GM21737 (cell line): ENCODE measurements around the gene IQSEC3.
"Not testable (repeated sequence)": the region's sequence is repeated elsewhere in the genome, so short reads cannot be mapped to it uniquely, and the experiment has no call there.

ENCODE experiments used
- ATAC-seq: cut with Tn5 transposase; IDR thresholded peaks from one replicate; pipeline ENCODE4 v1.9.1; 2021; ENCODE audit warnings: mild to moderate bottlenecking, moderate library complexity; ENCODE audit not compliant: unreplicated experiment

The IQSEC3 gene

GRCh38 chr12:212715-213526 is 146.4 kb downstream of the IQSEC3 start:
- no peak for ATAC-seq

DNA sequence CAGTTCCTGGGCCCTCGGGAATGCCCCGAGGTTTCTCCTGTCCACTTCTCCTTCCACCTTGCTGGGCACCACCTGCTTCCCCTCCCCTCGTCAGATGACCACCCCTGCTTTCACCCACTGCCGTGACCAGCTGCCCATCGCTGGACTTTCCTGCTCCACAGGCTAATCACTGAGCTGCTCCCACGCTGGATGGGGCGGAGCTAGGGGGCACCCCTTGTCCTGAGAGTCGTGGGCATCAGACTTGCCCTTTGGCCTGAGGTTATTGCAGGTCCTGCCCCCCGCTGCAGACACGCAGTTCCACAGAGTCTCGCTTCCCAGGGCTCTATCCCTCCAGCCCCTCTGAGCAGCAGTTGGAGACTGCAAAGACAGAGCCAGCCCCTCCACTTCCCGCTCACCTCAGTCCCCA is 147.0 kb downstream of the IQSEC3 start:
- ATAC-seq = no peak

DNA sequence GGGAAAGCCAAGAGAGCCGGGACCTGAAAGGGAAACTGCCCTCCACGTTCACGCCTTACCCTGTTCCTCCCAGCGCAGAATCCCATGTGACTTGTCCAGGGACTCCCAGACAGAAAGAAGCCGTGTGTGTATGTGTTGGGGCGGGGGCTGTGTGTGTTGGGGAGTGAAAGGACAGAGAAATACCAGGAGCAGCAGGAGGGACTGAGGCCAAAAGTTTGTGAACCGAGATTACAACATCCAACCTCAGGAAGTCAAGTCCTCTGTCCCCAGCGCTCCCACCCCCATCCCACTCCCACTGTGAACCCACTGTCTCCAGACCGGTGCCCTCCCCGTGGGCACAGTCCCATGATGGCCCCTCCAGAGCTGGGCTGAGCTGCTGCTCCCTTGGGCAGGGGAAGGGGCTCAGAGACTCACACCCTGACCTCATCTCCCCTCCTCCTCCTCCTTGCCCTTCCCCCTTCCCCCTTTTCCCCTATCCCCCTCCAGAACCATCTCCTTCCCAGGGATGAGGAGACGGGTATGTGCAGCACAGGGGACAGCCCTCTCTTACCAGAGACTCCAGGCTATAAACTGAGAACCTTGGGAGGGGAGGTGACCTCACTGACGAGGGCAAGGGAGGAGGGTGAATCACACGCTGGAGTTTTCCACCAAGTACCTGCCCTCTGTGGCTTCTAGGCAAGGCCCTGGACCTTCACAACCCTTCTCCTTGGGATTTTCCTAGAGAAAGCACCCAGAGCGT is 147.6 kb downstream of the IQSEC3 start, which contains the start of gene SLC6A12:
SLC6A12 (minus strand) TSS at position 155 of the 739 bp plus-strand sequence. CDS start 4,171 bp downstream, outside the sequence.
- ATAC-seq = no peak

DNA sequence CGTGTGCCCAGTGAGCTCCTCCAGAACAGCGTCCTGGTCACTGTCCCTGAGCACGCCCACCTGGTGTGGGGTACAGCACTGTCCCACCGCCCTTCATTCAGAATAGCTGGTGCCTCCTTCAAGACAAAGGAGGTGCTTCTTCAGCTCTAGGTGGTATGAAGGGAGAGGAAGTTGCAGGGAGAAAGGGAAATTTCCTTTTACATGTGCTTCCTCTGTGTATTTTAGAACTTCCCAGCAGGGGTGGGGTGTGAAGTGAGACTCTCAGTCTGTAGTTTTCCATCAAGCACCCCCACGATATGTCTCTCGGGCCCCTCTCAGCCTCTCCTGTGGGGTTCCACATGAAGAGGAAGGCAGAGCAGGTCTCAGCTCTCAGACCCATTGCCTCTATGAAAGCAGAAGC is 148.5 kb downstream of the IQSEC3 start:
- ATAC-seq = no peak

DNA sequence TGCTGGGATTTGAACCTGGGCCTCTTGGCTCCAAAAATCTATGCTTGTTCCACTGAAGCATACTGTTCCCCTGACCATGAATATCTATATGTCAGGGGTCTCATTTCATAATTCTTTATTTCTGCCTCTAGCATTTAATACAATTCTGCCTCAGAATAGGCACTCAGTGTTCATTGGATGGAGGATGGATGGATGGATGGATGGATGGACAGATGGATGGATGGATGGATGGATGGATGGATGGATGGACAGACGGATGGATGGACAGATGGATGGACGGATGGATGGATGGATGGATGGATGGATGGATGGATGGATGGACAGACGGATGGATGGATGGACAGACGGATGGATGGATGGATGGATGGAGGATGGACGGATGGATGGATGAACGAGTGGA is 150.5 kb downstream of the IQSEC3 start:
- not testable (repeated sequence) for ATAC-seq

DNA sequence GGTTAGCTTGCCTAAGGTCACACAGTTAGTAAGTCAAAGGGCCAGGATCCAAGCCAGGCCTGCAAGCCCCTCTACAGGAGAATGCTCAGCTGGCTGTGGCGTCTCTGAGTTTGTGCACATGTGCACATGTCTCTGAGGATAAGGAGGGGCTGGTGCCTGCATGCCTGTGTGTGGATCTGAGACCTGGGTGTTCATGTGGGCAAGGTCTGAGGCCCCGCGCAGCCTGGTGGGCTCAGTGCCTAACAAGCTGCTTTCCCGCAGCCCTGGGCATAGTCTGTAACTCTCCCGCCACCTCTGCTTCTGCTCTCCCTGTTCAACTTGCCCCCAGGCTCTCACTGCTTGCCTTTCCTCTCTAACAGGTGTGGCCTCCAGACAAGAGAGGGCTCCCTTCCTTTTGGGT is 151.7 kb downstream of the IQSEC3 start:
- no peak for ATAC-seq

DNA sequence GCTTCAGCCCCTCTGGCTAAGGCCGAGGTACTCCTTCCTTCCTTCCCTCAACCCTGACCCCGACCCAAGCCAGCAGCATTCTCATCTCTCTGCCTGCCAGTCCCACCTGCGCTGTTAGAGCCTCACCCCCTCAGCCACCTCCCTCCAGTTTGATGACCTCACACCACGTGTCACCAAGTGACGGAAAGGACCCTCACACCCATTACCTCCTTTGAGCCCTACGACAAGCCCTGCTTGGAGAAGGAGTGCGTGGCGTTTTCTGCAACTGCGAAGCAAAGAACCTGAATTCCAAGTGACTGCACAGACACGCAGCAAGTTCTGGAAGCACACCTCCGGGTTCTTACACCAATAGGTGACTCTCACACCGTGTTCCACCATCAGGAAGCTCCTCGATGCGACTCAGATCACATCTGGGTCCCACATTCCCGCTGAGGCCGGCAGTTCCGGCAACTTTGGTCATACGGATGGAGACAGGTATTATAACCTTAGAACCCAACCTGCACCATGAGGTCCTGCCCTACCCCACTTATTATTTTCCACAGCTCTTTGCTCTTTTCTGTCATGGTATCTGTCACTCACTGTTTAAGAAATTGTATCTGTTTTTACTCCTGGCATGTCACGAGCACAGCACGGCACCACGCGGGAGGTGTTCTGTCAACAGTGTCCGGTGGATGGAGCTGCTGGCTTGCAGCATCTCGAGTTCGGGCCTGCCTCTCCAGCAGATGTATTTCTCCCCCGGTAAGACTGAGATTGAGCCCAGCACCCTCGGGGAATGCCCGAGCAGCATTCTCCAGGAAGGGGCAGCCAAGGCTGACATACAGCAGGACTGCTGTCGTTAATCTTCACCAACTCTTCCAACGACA is 152.4 kb downstream of the IQSEC3 start:
- no peak for ATAC-seq

DNA sequence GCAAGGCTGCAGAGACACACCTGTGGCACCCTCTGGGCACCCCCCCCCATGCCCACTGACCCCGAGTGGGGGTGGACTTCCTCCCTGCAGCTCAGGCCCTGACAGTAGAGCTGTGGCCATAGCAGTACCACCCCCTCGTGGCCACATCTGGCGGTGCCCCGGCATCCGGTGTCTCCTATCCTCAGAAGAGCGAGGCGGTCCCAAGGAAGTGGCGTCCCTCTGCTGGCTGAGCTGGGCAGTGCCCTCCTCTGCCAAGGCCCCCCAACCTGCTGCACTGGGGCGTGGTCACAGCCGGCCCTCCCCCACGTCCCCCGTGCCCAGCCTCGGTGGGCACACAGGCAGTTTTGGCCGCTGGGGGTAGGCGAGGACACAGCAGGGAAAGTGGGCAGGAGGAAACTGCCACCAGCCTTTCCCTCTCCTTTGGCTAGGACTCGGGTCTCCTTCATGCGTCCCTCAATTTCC is 153.4 kb downstream of the IQSEC3 start:
- ATAC-seq = no peak

- no peak for ATAC-seq
Measured at GRCh38 chr12:220491-220890, 153.9 kb downstream of the IQSEC3 start.

DNA sequence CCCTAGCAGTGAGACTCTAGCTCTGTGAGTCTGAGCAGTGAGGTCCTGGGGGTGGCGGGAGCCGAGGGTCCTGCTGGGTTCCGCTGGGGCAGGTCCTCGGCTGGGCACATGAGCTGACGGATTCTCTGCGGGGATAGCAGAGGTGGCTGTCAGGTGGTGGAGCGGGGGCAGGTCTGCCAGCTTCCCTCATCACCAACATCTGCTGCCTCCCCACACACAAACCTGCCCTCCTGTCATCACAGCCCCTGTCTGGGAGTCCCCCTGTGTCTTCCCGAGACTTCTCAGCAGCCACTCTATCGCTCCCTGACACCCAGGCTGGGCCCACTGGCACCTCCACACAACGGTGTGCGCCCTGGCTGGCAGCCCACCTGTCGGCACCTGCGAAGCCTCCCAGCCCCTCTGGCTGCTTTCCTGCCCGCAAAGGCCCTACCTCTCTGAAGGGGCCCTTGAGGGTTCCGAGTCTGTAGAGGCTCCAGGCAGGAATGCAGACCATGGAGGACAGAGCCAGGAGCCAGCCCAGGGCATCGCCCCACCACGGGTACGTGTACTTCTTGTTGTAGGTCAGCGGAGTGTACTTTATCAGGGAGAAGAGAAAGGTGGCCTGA is 154.5 kb downstream of the IQSEC3 start:
- ATAC-seq = no peak

DNA sequence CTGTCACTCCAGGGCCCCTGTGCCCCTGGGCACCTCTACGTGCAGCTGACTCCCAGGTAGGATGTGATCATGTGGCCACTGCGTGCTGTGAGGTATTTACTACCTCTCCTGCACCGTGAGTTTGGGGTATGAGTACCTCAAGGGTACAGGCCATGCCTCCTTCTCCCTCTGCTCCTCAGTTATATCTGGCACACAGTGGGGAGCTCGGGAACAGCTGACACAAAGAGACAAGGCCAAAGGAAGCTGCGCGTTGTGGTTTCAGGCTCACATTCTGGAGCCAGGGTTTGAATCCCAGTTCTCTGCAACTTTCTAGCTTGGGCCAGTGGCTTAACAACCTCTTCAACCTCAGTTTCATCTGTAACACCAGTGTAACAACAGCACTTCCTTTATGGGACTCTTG is 155.2 kb downstream of the IQSEC3 start:
- ATAC-seq = no peak

- no peak for ATAC-seq
Measured at GRCh38 chr12:223841-224240, 157.3 kb downstream of the IQSEC3 start.

GRCh38 chr12:224330-224729 is 157.8 kb downstream of the IQSEC3 start:
- ATAC-seq = no peak

GRCh38 chr12:225012-225411 is 158.4 kb downstream of the IQSEC3 start:
- no peak for ATAC-seq

GRCh38 chr12:226401-226800 is 159.8 kb downstream of the IQSEC3 start:
- ATAC-seq = no peak

DNA sequence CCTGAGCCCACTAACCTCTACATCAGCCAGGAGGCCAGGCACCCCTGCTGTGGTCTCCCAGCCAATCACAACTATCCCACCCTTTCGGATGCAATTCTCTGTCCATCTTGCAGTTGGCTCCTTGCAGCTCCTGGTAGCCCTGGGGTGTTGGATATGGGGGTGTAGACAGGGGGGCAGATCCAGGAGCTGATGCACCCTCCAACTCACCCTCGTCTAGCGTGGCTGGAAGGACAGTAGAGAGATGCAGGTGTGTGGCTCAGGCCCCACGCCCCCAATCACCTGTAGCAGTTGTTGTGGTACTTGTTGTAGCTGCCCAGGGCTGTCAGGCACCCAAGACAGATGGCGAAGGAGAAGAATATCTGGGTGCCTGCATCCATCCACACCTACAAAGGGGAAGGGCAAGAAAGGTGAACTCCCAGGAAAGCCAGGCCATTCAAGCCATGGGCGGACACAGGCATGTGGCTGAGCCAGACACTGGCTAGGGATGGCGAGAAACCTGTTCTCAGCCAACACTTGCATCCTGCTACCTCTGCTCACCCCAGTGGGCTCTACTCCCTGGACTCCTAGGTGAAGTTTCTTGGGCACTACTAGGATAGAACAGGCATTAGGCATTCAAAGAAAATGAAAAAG is 160.8 kb downstream of the IQSEC3 start:
- ATAC-seq = no peak
